ENCODE measurements around the gene ATXN7L1. TPM values are rescaled to one million over a fixed set of nuclear protein-coding genes. Genes with fewer than 3 reads are reported as not detected.

ATXN7L1 gene
- total RNA-seq, 1 donor from 2014 or later, result 7.7 TPM

GRCh38 chr7:105638334-105638733, 238.1 kb downstream of the ATXN7L1 start:
- no peak for DNase-seq (ENCODE audit: low spot score in 2 of 2)
- no peak for FAIRE-seq

GRCh38 chr7:105637755-105638154, 238.6 kb downstream of the ATXN7L1 start:
- FAIRE-seq (no peak), DNase-seq (ENCODE audit: low spot score in 2 of 2) (no peak)

GRCh38 chr7:105636982-105637381, 239.4 kb downstream of the ATXN7L1 start:
- FAIRE-seq, result no peak
- no peak for DNase-seq (ENCODE audit: low spot score in 2 of 2)

- no peak for FAIRE-seq
- DNase-seq (ENCODE audit: low spot score in 2 of 2), result no peak
These were observed 241.2 kb downstream of the ATXN7L1 start for GRCh38 chr7:105635197-105635596.

GRCh38 chr7:105625986-105626385, 250.4 kb downstream of the ATXN7L1 start:
- DNase-seq (ENCODE audit: low spot score in 2 of 2), result no peak
- no peak for FAIRE-seq

- FAIRE-seq (no peak), DNase-seq (ENCODE audit: low spot score in 2 of 2) (no peak)
These were observed 252.5 kb downstream of the ATXN7L1 start for GRCh38 chr7:105623906-105624305.

- FAIRE-seq (no peak), DNase-seq (ENCODE audit: low spot score in 2 of 2) (no peak)
These were observed 253.0 kb downstream of the ATXN7L1 start for GRCh38 chr7:105623378-105623777.

GRCh38 chr7:105622106-105622731, 254.2 kb downstream of the ATXN7L1 start:
- FAIRE-seq, result no peak
- DNase-seq (ENCODE audit: low spot score in 2 of 2), result no peak

- no peak for FAIRE-seq
- no peak for DNase-seq (ENCODE audit: low spot score in 2 of 2)
These were observed 254.8 kb downstream of the ATXN7L1 start for GRCh38 chr7:105621617-105622016.

- DNase-seq (ENCODE audit: low spot score in 2 of 2), result no peak
- no peak for FAIRE-seq
These were observed 255.2 kb downstream of the ATXN7L1 start for GRCh38 chr7:105621176-105621575.

- FAIRE-seq, result no peak
- DNase-seq (ENCODE audit: low spot score in 2 of 2), result no peak
These were observed 256.8 kb downstream of the ATXN7L1 start for GRCh38 chr7:105619590-105619989.

- DNase-seq (ENCODE audit: low spot score in 2 of 2) (no peak), FAIRE-seq (no peak)
These were observed 258.4 kb downstream of the ATXN7L1 start for GRCh38 chr7:105618016-105618296.

GRCh38 chr7:105617280-105618015, 259.0 kb downstream of the ATXN7L1 start:
- DNase-seq (ENCODE audit: low spot score in 2 of 2) (no peak), FAIRE-seq (no peak)

GRCh38 chr7:105614341-105614840, 262.0 kb downstream of the ATXN7L1 start:
- DNase-seq (ENCODE audit: low spot score in 2 of 2), result no peak
- FAIRE-seq, result no peak

- no peak for DNase-seq (ENCODE audit: low spot score in 2 of 2)
- FAIRE-seq, result no peak
These were observed 262.6 kb downstream of the ATXN7L1 start for GRCh38 chr7:105613611-105614330.

- no peak for DNase-seq (ENCODE audit: low spot score in 2 of 2)
These were observed 263.6 kb downstream of the ATXN7L1 start for GRCh38 chr7:105612806-105613205.

GRCh38 chr7:105611856-105612775, 264.3 kb downstream of the ATXN7L1 start:
- DNase-seq (ENCODE audit: low spot score in 2 of 2), result no peak
- FAIRE-seq, result no peak

More at GRCh38 chr7:105612806-105613205, 263.6 kb downstream of the ATXN7L1 start:
- no peak for FAIRE-seq

- FAIRE-seq (no peak), DNase-seq (ENCODE audit: low spot score in 2 of 2) (no peak)
These were observed 266.1 kb downstream of the ATXN7L1 start for GRCh38 chr7:105610165-105610930.

Measured in frontal cortex (tissue), 4 donors.